Measurements from ENCODE around the gene MRPS10. TPM values are rescaled to one million over a fixed set of nuclear protein-coding genes. Genes with fewer than 3 reads are reported as not detected.

MRPS10 gene
- total and polyA plus RNA-seq, 4 experiments from 2014 or later, result 22.6 to 57.5 (median 32.7) TPM

GRCh38 chr6:42190554-42191183, 27.0 kb downstream of the MRPS10 start:
- H3K4me3 ChIP-seq (ENCODE audit: low read length in 2 of 2), result no peak overlapping the region
- no peaks in the 10 kb centered on the region for H3K4me1 ChIP-seq (ENCODE audit: insufficient read depth, low read length)
- Mint-ChIP-seq H3K4me1 (no peaks in the 10 kb centered on the region), H3K4me3 (no peak overlapping the region), H3K27ac (no peak overlapping the region), H3K27me3 (no peaks in the 10 kb centered on the region), H3K9me3 (no peaks in the 10 kb centered on the region), H3K36me3 (peaks cover 0 to 4% of the 10 kb centered on the region in 2 donors)
- no peaks in the 10 kb centered on the region for H3K9me3 ChIP-seq (ENCODE audit: control insufficient read depth in 1 of 2, low read length in 2 of 2)
- ChIA-PET POLR2A (ENCODE audit: partially characterized antibody) (no interaction called here), CTCF (ENCODE audit: partially characterized antibody) (interaction anchor here (1.3 kb wide), 1 partner anchor 357 kb away, joined by 4 read pairs; no protein-coding TSS in a partner anchor)
- intact Hi-C loops (cut with micrococcal nuclease), result no loop called here
- H3K36me3 ChIP-seq (ENCODE audit: insufficient read depth, low read length), result no peaks in the 10 kb centered on the region
- no peak overlapping the region for H3K27ac ChIP-seq (ENCODE audit: low read depth, low read length)
- no peaks in the 10 kb centered on the region for H3K27me3 ChIP-seq (ENCODE audit: insufficient read depth, low read length)
- no peak for DNase-seq

GRCh38 chr6:42188406-42188805, 29.3 kb downstream of the MRPS10 start:
- H3K27me3 ChIP-seq (ENCODE audit: insufficient read depth, low read length), result no peaks in the 10 kb centered on the region
- H3K36me3 ChIP-seq (ENCODE audit: insufficient read depth, low read length), result no peaks in the 10 kb centered on the region
- H3K4me1 Mint-ChIP-seq, result no peaks in the 10 kb centered on the region
- peaks cover 0 to 2% of the 10 kb centered on the region in 2 donors for H3K27me3 Mint-ChIP-seq
- no peak overlapping the region for H3K27ac ChIP-seq (ENCODE audit: low read depth, low read length)
- no peak for DNase-seq
- H3K9me3 ChIP-seq (ENCODE audit: control insufficient read depth in 1 of 2, low read length in 2 of 2), result no peaks in the 10 kb centered on the region
- ChIA-PET CTCF (ENCODE audit: partially characterized antibody) (interaction anchor here (0.5 to 1.8 kb wide), 4 partner anchors 18 to 755 kb away, joined by 3 to 6 read pairs (median 3); no protein-coding TSS in a partner anchor), POLR2A (ENCODE audit: partially characterized antibody) (no interaction called here)
- H3K4me3 Mint-ChIP-seq, result no peak overlapping the region
- no peak overlapping the region for H3K4me3 ChIP-seq (ENCODE audit: low read length in 2 of 2)
- H3K36me3 Mint-ChIP-seq, result peaks cover 0 to 4% of the 10 kb centered on the region in 2 donors
- no peaks in the 10 kb centered on the region for H3K4me1 ChIP-seq (ENCODE audit: insufficient read depth, low read length)
- H3K27ac Mint-ChIP-seq, result peak overlapping the region in 1 of 7 donors; percentile 4
- intact Hi-C loops (cut with micrococcal nuclease), result no loop called here
- no peaks in the 10 kb centered on the region for H3K9me3 Mint-ChIP-seq

- no peaks in the 10 kb centered on the region for H3K36me3 Mint-ChIP-seq
- H3K27ac Mint-ChIP-seq, result peak overlapping the region in 1 of 7 donors; percentile 12
- no peak overlapping the region for H3K27ac ChIP-seq (ENCODE audit: low read depth, low read length)
- H3K4me1 Mint-ChIP-seq, result no peaks in the 10 kb centered on the region
- peaks cover 2% of the 10 kb centered on the region in 2 donors for H3K27me3 Mint-ChIP-seq
- DNase-seq, result no peak
- no peaks in the 10 kb centered on the region for H3K9me3 ChIP-seq (ENCODE audit: control insufficient read depth in 1 of 2, low read length in 2 of 2)
- intact Hi-C loops (cut with micrococcal nuclease), result no loop called here
- CTCF ChIA-PET (ENCODE audit: partially characterized antibody), result interaction anchor here (1.4 to 1.6 kb wide), 2 partner anchors 17 to 362 kb away, joined by 3 to 5 read pairs; no protein-coding TSS in a partner anchor
- H3K4me3 Mint-ChIP-seq, result no peak overlapping the region
- POLR2A ChIA-PET (ENCODE audit: partially characterized antibody), result no interaction called here
- no peaks in the 10 kb centered on the region for H3K4me1 ChIP-seq (ENCODE audit: insufficient read depth, low read length)
- no peaks in the 10 kb centered on the region for H3K36me3 ChIP-seq (ENCODE audit: insufficient read depth, low read length)
- H3K9me3 Mint-ChIP-seq, result no peaks in the 10 kb centered on the region
- H3K27me3 ChIP-seq (ENCODE audit: insufficient read depth, low read length), result no peaks in the 10 kb centered on the region
- H3K4me3 ChIP-seq (ENCODE audit: low read length in 2 of 2), result no peak overlapping the region
Observed at GRCh38 chr6:42185597-42185996, 32.1 kb downstream of the MRPS10 start.

- Mint-ChIP-seq H3K9me3 (no peaks in the 10 kb centered on the region), H3K27me3 (peaks cover 2 to 7% of the 10 kb centered on the region in 2 donors), H3K4me3 (no peak overlapping the region), H3K36me3 (no peaks in the 10 kb centered on the region), H3K27ac (no peak overlapping the region), H3K4me1 (no peaks in the 10 kb centered on the region)
- H3K9me3 ChIP-seq (ENCODE audit: control insufficient read depth in 1 of 2, low read length in 2 of 2), result no peaks in the 10 kb centered on the region
- DNase-seq, result no peak
- H3K27ac ChIP-seq (ENCODE audit: low read depth, low read length), result no peak overlapping the region
- ChIA-PET CTCF (ENCODE audit: partially characterized antibody) (no interaction called here), POLR2A (ENCODE audit: partially characterized antibody) (no interaction called here)
- no peaks in the 10 kb centered on the region for H3K36me3 ChIP-seq (ENCODE audit: insufficient read depth, low read length)
- intact Hi-C loops (cut with micrococcal nuclease), result no loop called here
- H3K4me3 ChIP-seq (ENCODE audit: low read length in 2 of 2), result no peak overlapping the region
- H3K4me1 ChIP-seq (ENCODE audit: insufficient read depth, low read length), result no peaks in the 10 kb centered on the region
- H3K27me3 ChIP-seq (ENCODE audit: insufficient read depth, low read length), result no peaks in the 10 kb centered on the region
Observed at GRCh38 chr6:42184475-42184874, 33.2 kb downstream of the MRPS10 start.

- ChIA-PET POLR2A (ENCODE audit: partially characterized antibody) (no interaction called here), CTCF (ENCODE audit: partially characterized antibody) (no interaction called here)
- no peaks in the 10 kb centered on the region for H3K27me3 ChIP-seq (ENCODE audit: insufficient read depth, low read length)
- H3K4me1 ChIP-seq (ENCODE audit: insufficient read depth, low read length), result no peaks in the 10 kb centered on the region
- no peak for DNase-seq
- Mint-ChIP-seq H3K4me1 (peaks cover 0 to 6% (median 0%) of the 10 kb centered on the region in 4 donors), H3K27ac (no peak overlapping the region), H3K27me3 (peaks cover 2 to 7% of the 10 kb centered on the region in 2 donors), H3K36me3 (no peaks in the 10 kb centered on the region), H3K4me3 (no peak overlapping the region), H3K9me3 (peaks cover 0 to 2% (median 0%) of the 10 kb centered on the region in 8 donors)
- no peaks in the 10 kb centered on the region for H3K9me3 ChIP-seq (ENCODE audit: control insufficient read depth in 1 of 2, low read length in 2 of 2)
- H3K4me3 ChIP-seq (ENCODE audit: low read length in 2 of 2), result no peak overlapping the region
- no peak overlapping the region for H3K27ac ChIP-seq (ENCODE audit: low read depth, low read length)
- intact Hi-C loops (cut with micrococcal nuclease), result no loop called here
- no peaks in the 10 kb centered on the region for H3K36me3 ChIP-seq (ENCODE audit: insufficient read depth, low read length)
Observed at GRCh38 chr6:42182101-42182500, 35.6 kb downstream of the MRPS10 start.

GRCh38 chr6:42179945-42180313, 37.7 kb downstream of the MRPS10 start:
- no peak for DNase-seq
- Mint-ChIP-seq H3K9me3 (peaks cover 0 to 2% (median 0%) of the 10 kb centered on the region in 8 donors), H3K4me3 (no peak overlapping the region), H3K27ac (no peak overlapping the region), H3K4me1 (peaks cover 0 to 6% (median 0%) of the 10 kb centered on the region in 4 donors), H3K27me3 (peaks cover 0 to 7% of the 10 kb centered on the region in 2 donors), H3K36me3 (no peaks in the 10 kb centered on the region)
- no peaks in the 10 kb centered on the region for H3K4me1 ChIP-seq (ENCODE audit: insufficient read depth, low read length)
- ChIA-PET POLR2A (ENCODE audit: partially characterized antibody) (no interaction called here), CTCF (ENCODE audit: partially characterized antibody) (no interaction called here)
- no peak overlapping the region for H3K27ac ChIP-seq (ENCODE audit: low read depth, low read length)
- H3K27me3 ChIP-seq (ENCODE audit: insufficient read depth, low read length), result no peaks in the 10 kb centered on the region
- H3K9me3 ChIP-seq (ENCODE audit: control insufficient read depth in 1 of 2, low read length in 2 of 2), result no peaks in the 10 kb centered on the region
- intact Hi-C loops (cut with micrococcal nuclease), result no loop called here
- no peak overlapping the region for H3K4me3 ChIP-seq (ENCODE audit: low read length in 2 of 2)
- no peaks in the 10 kb centered on the region for H3K36me3 ChIP-seq (ENCODE audit: insufficient read depth, low read length)

GRCh38 chr6:42179261-42179944, 38.3 kb downstream of the MRPS10 start:
- Histone ChIP-seq H3K4me1 (ENCODE audit: insufficient read depth, low read length) (no peaks in the 10 kb centered on the region), H3K36me3 (ENCODE audit: insufficient read depth, low read length) (no peaks in the 10 kb centered on the region), H3K27me3 (ENCODE audit: insufficient read depth, low read length) (no peaks in the 10 kb centered on the region), H3K9me3 (ENCODE audit: control insufficient read depth in 1 of 2, low read length in 2 of 2) (no peaks in the 10 kb centered on the region), H3K27ac (ENCODE audit: low read depth, low read length) (no peak overlapping the region), H3K4me3 (ENCODE audit: low read length in 2 of 2) (no peak overlapping the region)
- POLR2A ChIA-PET (ENCODE audit: partially characterized antibody), result no interaction called here
- Mint-ChIP-seq H3K36me3 (no peaks in the 10 kb centered on the region), H3K4me1 (peaks cover 0 to 6% (median 0%) of the 10 kb centered on the region in 4 donors), H3K27ac (no peak overlapping the region), H3K27me3 (peaks cover 0 to 7% of the 10 kb centered on the region in 2 donors), H3K4me3 (no peak overlapping the region), H3K9me3 (peaks cover 0 to 2% (median 0%) of the 10 kb centered on the region in 8 donors)
- intact Hi-C loops (cut with micrococcal nuclease), result no loop called here
- CTCF ChIA-PET (ENCODE audit: partially characterized antibody), result no interaction called here
- DNase-seq, result no peak

Measured in CD4-positive, alpha-beta memory T cell (primary cell).